ENCODE measurements around the gene NCR2.

NCR2 gene

DNA sequence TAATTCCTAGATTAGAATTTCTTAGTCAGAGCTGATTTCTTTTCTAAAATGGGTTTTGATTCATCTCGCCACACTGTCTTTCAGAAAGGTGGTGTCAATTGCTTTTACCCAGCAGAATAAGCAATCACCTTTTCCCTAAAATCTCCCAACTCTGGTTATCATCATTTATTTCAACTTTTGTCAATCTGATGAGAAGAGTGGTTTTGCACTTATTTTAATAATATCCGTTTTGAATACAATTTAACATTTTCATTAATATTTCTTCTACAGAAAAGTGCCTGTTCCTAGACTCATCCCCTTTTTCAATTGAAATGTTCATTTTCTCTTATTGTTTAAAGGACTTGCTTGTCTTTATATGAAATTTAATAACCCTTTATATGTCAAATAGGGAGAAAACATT is 8.2 kb upstream of the NCR2 start:
- no peak overlapping the region for H3K9ac ChIP-seq
- no peak overlapping the region for H3K4me2 ChIP-seq

DNA sequence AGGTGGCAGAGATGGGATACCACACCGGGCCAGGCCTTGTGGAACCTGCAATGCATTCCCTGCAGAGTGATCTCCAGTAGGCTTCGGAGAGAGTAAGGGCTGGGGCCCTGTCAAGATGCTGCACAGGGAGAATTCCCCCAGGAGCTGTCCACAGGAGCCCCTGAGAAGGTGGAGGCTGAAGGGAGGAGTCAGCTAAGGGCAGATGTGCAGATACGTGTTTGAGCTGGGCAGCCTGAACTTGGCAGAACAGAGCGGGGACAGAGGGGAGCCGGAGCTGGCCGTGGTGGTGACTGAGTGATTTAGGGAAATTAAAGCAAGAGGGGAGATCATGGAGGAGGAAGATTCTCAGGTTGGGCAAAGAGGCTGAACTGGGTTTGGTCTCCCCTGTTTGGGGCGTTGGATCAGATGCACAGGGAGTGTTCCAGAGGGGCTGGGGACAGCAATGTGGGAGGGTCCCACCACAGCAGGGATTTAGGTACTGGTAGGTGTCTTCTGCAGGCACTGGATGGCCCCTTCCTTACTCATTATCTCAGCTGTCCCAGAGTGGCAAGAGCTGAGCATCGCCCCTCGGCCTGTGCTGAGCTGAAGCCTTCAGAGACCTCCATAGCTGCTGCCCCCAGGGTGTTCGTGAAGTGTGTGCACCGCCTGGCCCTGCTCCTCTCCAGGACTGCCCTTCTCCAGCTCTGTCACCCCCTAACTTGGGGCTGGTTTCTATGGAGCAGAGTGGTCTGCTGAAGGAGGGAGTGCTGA is 3.8 kb upstream of the NCR2 start:
- Histone ChIP-seq H3K27ac (no peak overlapping the region), H3K4me1 (peaks cover 63% of the 10 kb centered on the region), H3K36me3 (no peaks in the 10 kb centered on the region), H3K27me3 (no peaks in the 10 kb centered on the region), H4K20me1 (no peaks in the 10 kb centered on the region), H3K9me3 (no peaks in the 10 kb centered on the region), H3K9ac (no peak overlapping the region), H3K4me2 (0 out of 2 replicates have a peak overlapping the region, but pooled peaks have one; percentile 90), H3K4me3 (no peak overlapping the region)
- TF ChIP-seq Cebpa-rat (IDR thresholded peaks at IDR 0.05), result no peak

More for the DNA sequence above, 8.2 kb upstream of the NCR2 start:
- Histone ChIP-seq H4K20me1 (no peaks in the 10 kb centered on the region), H3K4me3 (no peak overlapping the region), H3K27ac (no peak overlapping the region), H3K27me3 (no peaks in the 10 kb centered on the region), H3K9me3 (no peaks in the 10 kb centered on the region), H3K4me1 (peaks cover 20% of the 10 kb centered on the region), H3K36me3 (no peaks in the 10 kb centered on the region)
- TF ChIP-seq Cebpa-rat (IDR thresholded peaks at IDR 0.05), result no peak

GRCh38 chr6:41332241-41332640 is 3.2 kb upstream of the NCR2 start:
- H3K36me3 ChIP-seq, result no peaks in the 10 kb centered on the region
- no peaks in the 10 kb centered on the region for H3K9me3 ChIP-seq
- no peaks in the 10 kb centered on the region for H4K20me1 ChIP-seq
- H3K4me2 ChIP-seq, result peak overlapping the region; percentile 90
- H3K27ac ChIP-seq, result no peak overlapping the region
- no peak overlapping the region for H3K9ac ChIP-seq
- H3K4me3 ChIP-seq, result no peak overlapping the region
- H3K27me3 ChIP-seq, result no peaks in the 10 kb centered on the region
- TF ChIP-seq Cebpa-rat (IDR thresholded peaks at IDR 0.05), result no peak
- peaks cover 64% of the 10 kb centered on the region for H3K4me1 ChIP-seq

- peak overlapping the region; percentile 55; the same call in 1 of the 2 replicates for H3K27ac ChIP-seq
- H3K4me1 ChIP-seq, result peaks cover 64% of the 10 kb centered on the region
- peak overlapping the region; percentile 44; the same call in 1 of the 2 replicates for H3K9ac ChIP-seq
- 0 out of 2 replicates have a peak overlapping the region, but pooled peaks have one; percentile 2 for H3K4me3 ChIP-seq
- no peaks in the 10 kb centered on the region for H3K36me3 ChIP-seq
- no peaks in the 10 kb centered on the region for H3K9me3 ChIP-seq
- peak overlapping the region; percentile 90 for H3K4me2 ChIP-seq
- TF ChIP-seq Cebpa-rat (IDR thresholded peaks at IDR 0.05), result no peak
- no peaks in the 10 kb centered on the region for H4K20me1 ChIP-seq
- no peaks in the 10 kb centered on the region for H3K27me3 ChIP-seq
These were observed 2.3 kb upstream of the NCR2 start for GRCh38 chr6:41332842-41333736.

- Histone ChIP-seq H3K27me3 (no peaks in the 10 kb centered on the region), H3K4me1 (peaks cover 64% of the 10 kb centered on the region), H3K27ac (no peak overlapping the region; the same call in 1 of the 2 replicates), H3K4me2 (peak overlapping the region; percentile 90), H3K36me3 (no peaks in the 10 kb centered on the region), H3K9me3 (no peaks in the 10 kb centered on the region), H3K9ac (peak overlapping the region; percentile 44), H3K4me3 (no peak overlapping the region), H4K20me1 (no peaks in the 10 kb centered on the region)
- no peak for TF ChIP-seq Cebpa-rat (IDR thresholded peaks at IDR 0.05)
These were observed 847 bp upstream of the NCR2 start for GRCh38 chr6:41334482-41335040.

GRCh38 chr6:41335943-41336342 is 535 bp downstream of the NCR2 start:
- no peaks in the 10 kb centered on the region for H3K9me3 ChIP-seq
- peaks cover 55% of the 10 kb centered on the region for H3K4me1 ChIP-seq
- H3K4me3 ChIP-seq, result no peak overlapping the region
- no peak overlapping the region for H3K27ac ChIP-seq
- no peak overlapping the region for H3K9ac ChIP-seq
- no peak for TF ChIP-seq Cebpa-rat (IDR thresholded peaks at IDR 0.05)
- H3K4me2 ChIP-seq, result peak overlapping the region; percentile 40; the same call in 1 of the 2 replicates
- no peaks in the 10 kb centered on the region for H3K36me3 ChIP-seq
- no peaks in the 10 kb centered on the region for H4K20me1 ChIP-seq
- no peaks in the 10 kb centered on the region for H3K27me3 ChIP-seq

GRCh38 chr6:41336824-41337223 is 1.4 kb downstream of the NCR2 start:
- no peak overlapping the region for H3K9ac ChIP-seq
- no peaks in the 10 kb centered on the region for H3K27me3 ChIP-seq
- no peak overlapping the region for H3K4me2 ChIP-seq
- no peaks in the 10 kb centered on the region for H3K9me3 ChIP-seq
- H3K4me1 ChIP-seq, result peaks cover 47% of the 10 kb centered on the region
- no peaks in the 10 kb centered on the region for H3K36me3 ChIP-seq
- no peak overlapping the region for H3K27ac ChIP-seq
- H4K20me1 ChIP-seq, result no peaks in the 10 kb centered on the region
- TF ChIP-seq Cebpa-rat (IDR thresholded peaks at IDR 0.05), result no peak
- no peak overlapping the region for H3K4me3 ChIP-seq

GRCh38 chr6:41337709-41338108 is 2.3 kb downstream of the NCR2 start:
- H3K27ac ChIP-seq, result no peak overlapping the region
- H3K4me3 ChIP-seq, result no peak overlapping the region
- no peaks in the 10 kb centered on the region for H4K20me1 ChIP-seq
- H3K4me1 ChIP-seq, result peaks cover 38% of the 10 kb centered on the region
- no peaks in the 10 kb centered on the region for H3K36me3 ChIP-seq
- H3K9ac ChIP-seq, result no peak overlapping the region
- no peak for TF ChIP-seq Cebpa-rat (IDR thresholded peaks at IDR 0.05)
- no peaks in the 10 kb centered on the region for H3K9me3 ChIP-seq
- H3K27me3 ChIP-seq, result no peaks in the 10 kb centered on the region
- no peak overlapping the region for H3K4me2 ChIP-seq

DNA sequence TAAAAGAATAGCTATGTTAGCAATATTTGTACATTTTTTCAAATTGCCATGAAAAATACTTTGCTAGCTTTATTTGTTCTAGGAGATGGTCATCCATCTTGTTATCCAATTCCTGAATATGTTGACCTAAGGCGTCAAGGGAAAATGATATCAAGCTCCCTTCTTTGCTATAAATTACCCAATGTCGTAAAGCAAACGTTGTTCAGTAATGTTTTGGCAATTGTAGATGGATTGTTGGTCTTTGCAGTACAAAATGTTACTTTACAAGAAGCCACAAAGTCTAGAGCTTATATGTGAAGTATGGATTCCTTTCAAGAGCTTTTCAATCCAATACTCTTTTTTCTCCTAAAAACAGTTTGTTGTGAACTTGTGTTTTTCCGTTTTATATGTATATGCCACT is 3.3 kb downstream of the NCR2 start:
- no peak overlapping the region for H3K4me3 ChIP-seq
- no peaks in the 10 kb centered on the region for H3K9me3 ChIP-seq
- TF ChIP-seq Cebpa-rat (IDR thresholded peaks at IDR 0.05), result no peak
- H3K36me3 ChIP-seq, result no peaks in the 10 kb centered on the region
- H3K4me2 ChIP-seq, result no peak overlapping the region
- no peak overlapping the region for H3K27ac ChIP-seq
- peaks cover 29% of the 10 kb centered on the region for H3K4me1 ChIP-seq
- H4K20me1 ChIP-seq, result no peaks in the 10 kb centered on the region
- no peaks in the 10 kb centered on the region for H3K27me3 ChIP-seq
- H3K9ac ChIP-seq, result no peak overlapping the region
